ENCODE results near the gene SLC66A3.

The SLC66A3 gene

DNA sequence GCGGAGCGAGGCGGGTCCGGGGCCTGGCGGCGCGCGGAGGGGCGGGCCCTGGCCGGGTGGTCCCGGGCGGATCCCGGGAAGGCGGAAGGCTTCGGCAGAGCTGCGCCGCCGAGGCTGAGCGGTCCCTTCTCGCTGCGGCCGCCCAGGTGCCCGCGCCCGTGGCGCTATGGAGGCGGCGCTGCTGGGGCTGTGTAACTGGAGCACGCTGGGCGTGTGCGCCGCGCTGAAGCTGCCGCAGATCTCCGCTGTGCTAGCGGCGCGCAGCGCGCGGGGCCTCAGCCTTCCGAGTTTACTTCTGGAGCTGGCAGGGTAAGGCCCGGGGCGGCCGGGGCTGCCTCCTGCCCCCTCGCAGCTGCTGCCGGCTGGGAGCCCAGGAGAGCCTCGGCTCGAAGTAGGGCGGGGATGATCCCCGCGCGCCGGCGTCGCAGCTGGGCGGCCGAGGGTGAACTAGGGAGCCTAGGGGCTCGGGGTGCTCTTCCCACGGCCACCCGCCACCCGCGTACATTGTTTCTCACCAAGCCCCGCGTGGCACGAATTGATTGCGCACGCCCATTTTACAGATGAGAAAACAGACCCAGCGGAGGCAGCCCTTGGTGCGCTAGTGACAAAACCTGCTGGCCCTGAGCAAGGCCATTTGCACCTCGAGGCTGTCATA lies at the start of gene SLC66A3:
TSS of gene SLC66A3 (plus strand) at position 87 of the 655 bp plus-strand sequence. CDS start at position 167, 80 bp downstream.
- DNase-seq (ENCODE audit: low read depth, low spot score) = no peak
- H3K9ac ChIP-seq (ENCODE audit: insufficient read length) = peak within 1 kb of the TSS; percentile 76
- no peak for TF ChIP-seq EZH2 (IDR thresholded peaks at IDR 0.05)
- peak; percentile 66; the same call in 1 of the 2 replicates for TF ChIP-seq POLR2AphosphoS5 (IDR thresholded peaks at IDR 0.05; ENCODE audit: borderline replicate concordance, low read depth, low read length)
- no peak for TF ChIP-seq FOXP2 (optimal IDR thresholded peaks at IDR 0.05; ENCODE audit: control extremely low read depth, extremely low read length, insufficient read depth)
- H3K27ac ChIP-seq = peak within 1 kb of the TSS; percentile 57; the same call in 1 of the 2 replicates
- H3K9me3 ChIP-seq (ENCODE audit: low read depth, low read length) = no peaks in the 10 kb centered on the region
- H3K36me3 ChIP-seq (ENCODE audit: insufficient read depth, low read length) = no peaks in the 10 kb centered on the region
- H3K4me3 ChIP-seq = peak within 1 kb of the TSS; percentile 92

- TF ChIP-seq POLR2AphosphoS5 (IDR thresholded peaks at IDR 0.05; ENCODE audit: borderline replicate concordance, low read depth, low read length) (no peak), FOXP2 (optimal IDR thresholded peaks at IDR 0.05; ENCODE audit: control extremely low read depth, extremely low read length, insufficient read depth) (no peak), EZH2 (IDR thresholded peaks at IDR 0.05) (no peak)
- Histone ChIP-seq H3K27ac (no peak overlapping the region), H3K36me3 (ENCODE audit: insufficient read depth, low read length) (no peaks in the 10 kb centered on the region), H3K9ac (ENCODE audit: insufficient read length) (no peak overlapping the region), H3K4me3 (no peak overlapping the region), H3K9me3 (ENCODE audit: low read depth, low read length) (no peaks in the 10 kb centered on the region)
- DNase-seq (ENCODE audit: low read depth, low spot score) = no peak
Observed at GRCh38 chr2:11109002-11109401, 46.3 kb upstream of the SLC66A3 start.

DNA sequence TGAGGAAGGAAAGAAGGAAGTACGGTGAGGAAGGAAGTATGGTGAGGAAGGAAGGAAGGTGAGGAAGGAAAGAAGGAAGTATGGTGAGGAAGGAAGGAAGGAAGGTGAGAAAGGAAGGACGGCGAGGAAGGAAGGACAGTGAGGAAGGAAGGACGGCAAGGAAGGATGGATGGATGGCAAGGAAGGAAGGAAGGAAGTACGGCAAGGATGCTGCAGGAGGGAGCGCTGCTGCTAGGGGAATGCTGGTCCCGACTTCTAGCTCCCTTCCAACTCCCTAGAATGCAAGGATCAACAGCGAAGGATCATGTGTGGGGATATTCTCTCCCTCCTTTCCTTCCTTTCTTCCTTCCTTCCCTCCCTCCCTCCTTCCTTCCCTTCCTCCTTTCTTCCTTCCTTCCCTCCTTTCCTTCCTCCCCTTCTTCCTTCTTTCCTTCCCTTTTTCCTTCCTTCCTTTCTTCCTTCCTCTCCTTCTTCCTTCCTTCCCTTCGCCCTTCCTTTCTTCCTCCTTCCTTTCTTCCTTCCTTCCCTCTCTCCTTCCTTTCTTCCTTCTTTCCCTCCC lies 42.3 kb upstream of the SLC66A3 start:
- H3K4me3 ChIP-seq = no peak overlapping the region
- H3K9me3 ChIP-seq (ENCODE audit: low read depth, low read length) = no peaks in the 10 kb centered on the region
- no peak overlapping the region for H3K9ac ChIP-seq (ENCODE audit: insufficient read length)
- H3K36me3 ChIP-seq (ENCODE audit: insufficient read depth, low read length) = no peaks in the 10 kb centered on the region
- no peak overlapping the region for H3K27ac ChIP-seq
- TF ChIP-seq POLR2AphosphoS5 (IDR thresholded peaks at IDR 0.05; ENCODE audit: borderline replicate concordance, low read depth, low read length) (no peak), EZH2 (IDR thresholded peaks at IDR 0.05) (no peak), FOXP2 (optimal IDR thresholded peaks at IDR 0.05; ENCODE audit: control extremely low read depth, extremely low read length, insufficient read depth) (no peak)
- no peak for DNase-seq (ENCODE audit: low read depth, low spot score)

DNA sequence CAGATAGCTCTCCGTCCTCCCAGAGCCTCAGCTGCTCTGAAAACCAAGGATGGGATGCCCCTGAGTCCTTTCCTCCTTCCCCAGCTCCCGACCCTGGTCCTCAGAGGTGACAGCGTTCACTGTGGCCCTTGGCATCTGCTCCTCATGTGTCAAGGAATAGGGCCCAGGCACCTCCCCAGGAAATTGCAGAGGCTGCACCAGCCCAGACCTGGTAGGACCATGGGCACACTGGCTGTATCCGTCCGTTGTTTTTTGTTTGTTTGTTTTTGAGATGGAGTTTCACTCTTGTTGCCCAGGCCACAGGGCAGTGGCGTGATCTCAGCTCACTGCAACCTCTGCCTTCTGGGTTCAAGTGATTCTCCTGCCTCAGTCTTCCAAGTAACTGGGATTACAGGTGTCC lies 37.5 kb upstream of the SLC66A3 start:
- H3K36me3 ChIP-seq (ENCODE audit: insufficient read depth, low read length) = no peaks in the 10 kb centered on the region
- H3K4me3 ChIP-seq = no peak overlapping the region
- TF ChIP-seq POLR2AphosphoS5 (IDR thresholded peaks at IDR 0.05; ENCODE audit: borderline replicate concordance, low read depth, low read length) (no peak), FOXP2 (optimal IDR thresholded peaks at IDR 0.05; ENCODE audit: control extremely low read depth, extremely low read length, insufficient read depth) (no peak), EZH2 (IDR thresholded peaks at IDR 0.05) (no peak)
- H3K9me3 ChIP-seq (ENCODE audit: low read depth, low read length) = no peaks in the 10 kb centered on the region
- no peak overlapping the region for H3K9ac ChIP-seq (ENCODE audit: insufficient read length)
- H3K27ac ChIP-seq = no peak overlapping the region
- DNase-seq (ENCODE audit: low read depth, low spot score) = no peak

DNA sequence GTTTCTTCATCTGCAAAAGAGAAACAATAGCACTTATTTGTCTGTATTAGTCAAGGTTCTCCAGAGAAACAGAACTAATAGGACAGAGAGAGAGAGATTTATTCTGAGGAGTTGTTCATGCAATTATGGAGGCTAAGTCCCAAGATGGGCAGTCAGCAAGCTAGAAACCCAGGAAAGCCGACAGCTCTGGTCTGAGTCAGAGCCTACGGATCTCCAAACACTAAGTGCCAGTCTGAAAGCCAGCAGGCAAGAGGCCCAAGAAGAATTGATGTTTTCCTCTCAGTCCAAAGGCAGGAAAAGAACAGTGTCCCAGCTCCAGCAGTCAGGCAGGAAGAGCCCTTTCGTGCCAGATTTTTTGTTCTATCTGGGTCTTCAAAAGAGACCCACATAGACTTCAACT lies 36.5 kb upstream of the SLC66A3 start:
- DNase-seq (ENCODE audit: low read depth, low spot score) = no peak
- Histone ChIP-seq H3K36me3 (ENCODE audit: insufficient read depth, low read length) (no peaks in the 10 kb centered on the region), H3K27ac (no peak overlapping the region), H3K9ac (ENCODE audit: insufficient read length) (no peak overlapping the region), H3K4me3 (no peak overlapping the region), H3K9me3 (ENCODE audit: low read depth, low read length) (no peaks in the 10 kb centered on the region)
- TF ChIP-seq EZH2 (IDR thresholded peaks at IDR 0.05) = no peak
- no peak for TF ChIP-seq FOXP2 (optimal IDR thresholded peaks at IDR 0.05; ENCODE audit: control extremely low read depth, extremely low read length, insufficient read depth)
- TF ChIP-seq POLR2AphosphoS5 (IDR thresholded peaks at IDR 0.05; ENCODE audit: borderline replicate concordance, low read depth, low read length) = no peak

- TF ChIP-seq FOXP2 (optimal IDR thresholded peaks at IDR 0.05; ENCODE audit: control extremely low read depth, extremely low read length, insufficient read depth) (no peak), EZH2 (IDR thresholded peaks at IDR 0.05) (no peak)
- Histone ChIP-seq H3K9ac (ENCODE audit: insufficient read length) (no peak overlapping the region), H3K4me3 (no peak overlapping the region), H3K36me3 (ENCODE audit: insufficient read depth, low read length) (no peaks in the 10 kb centered on the region), H3K27ac (no peak overlapping the region), H3K9me3 (ENCODE audit: low read depth, low read length) (no peaks in the 10 kb centered on the region)
- no peak for DNase-seq (ENCODE audit: low read depth, low spot score)
Observed at GRCh38 chr2:11121099-11121822, 34.0 kb upstream of the SLC66A3 start.

DNA sequence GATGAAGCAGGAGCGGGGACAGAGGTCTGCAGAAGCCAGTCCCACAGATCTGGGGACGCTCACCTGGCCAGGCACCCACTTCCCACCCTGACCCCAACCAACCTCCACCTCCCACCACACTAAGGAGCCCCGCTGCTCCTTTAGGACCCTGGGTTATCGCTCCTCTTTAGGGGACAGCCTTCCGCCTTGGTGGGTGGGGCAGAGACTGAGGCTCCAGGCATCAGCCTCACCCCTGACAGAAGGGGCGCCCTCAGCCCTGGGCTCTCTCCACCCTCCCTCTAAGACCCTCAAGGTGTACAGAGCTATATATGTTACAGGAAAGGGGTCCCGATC lies 33.5 kb upstream of the SLC66A3 start:
- no peak overlapping the region for H3K27ac ChIP-seq
- TF ChIP-seq FOXP2 (optimal IDR thresholded peaks at IDR 0.05; ENCODE audit: control extremely low read depth, extremely low read length, insufficient read depth) (no peak), EZH2 (IDR thresholded peaks at IDR 0.05) (no peak), POLR2AphosphoS5 (IDR thresholded peaks at IDR 0.05; ENCODE audit: borderline replicate concordance, low read depth, low read length) (no peak)
- no peaks in the 10 kb centered on the region for H3K9me3 ChIP-seq (ENCODE audit: low read depth, low read length)
- H3K9ac ChIP-seq (ENCODE audit: insufficient read length) = no peak overlapping the region
- H3K4me3 ChIP-seq = no peak overlapping the region
- H3K36me3 ChIP-seq (ENCODE audit: insufficient read depth, low read length) = no peaks in the 10 kb centered on the region
- no peak for DNase-seq (ENCODE audit: low read depth, low spot score)

- no peak overlapping the region for H3K27ac ChIP-seq
- no peak for DNase-seq (ENCODE audit: low read depth, low spot score)
- TF ChIP-seq POLR2AphosphoS5 (IDR thresholded peaks at IDR 0.05; ENCODE audit: borderline replicate concordance, low read depth, low read length) = no peak
- no peak for TF ChIP-seq FOXP2 (optimal IDR thresholded peaks at IDR 0.05; ENCODE audit: control extremely low read depth, extremely low read length, insufficient read depth)
- no peak for TF ChIP-seq EZH2 (IDR thresholded peaks at IDR 0.05)
- no peaks in the 10 kb centered on the region for H3K9me3 ChIP-seq (ENCODE audit: low read depth, low read length)
- H3K9ac ChIP-seq (ENCODE audit: insufficient read length) = no peak overlapping the region
- H3K36me3 ChIP-seq (ENCODE audit: insufficient read depth, low read length) = no peaks in the 10 kb centered on the region
- H3K4me3 ChIP-seq = no peak overlapping the region
Observed at GRCh38 chr2:11122380-11122779, 32.9 kb upstream of the SLC66A3 start.

Data from SK-N-MC (cell line).